EH (cell line): ENCODE data around the gene USP21.
A peak's percentile ranks its signal among the peaks of the same experiment; 100 is the strongest.
"Not testable (repeated sequence)": the region's sequence is repeated elsewhere in the genome, so short reads cannot be mapped to it uniquely, and the experiment has no call there.

ENCODE experiments used
- DNase-seq: peaks from one replicate; pipeline ENCODE4 v3.0.0-alpha.2; 2015; ENCODE audit warnings: low read depth

Gene USP21, protein sequence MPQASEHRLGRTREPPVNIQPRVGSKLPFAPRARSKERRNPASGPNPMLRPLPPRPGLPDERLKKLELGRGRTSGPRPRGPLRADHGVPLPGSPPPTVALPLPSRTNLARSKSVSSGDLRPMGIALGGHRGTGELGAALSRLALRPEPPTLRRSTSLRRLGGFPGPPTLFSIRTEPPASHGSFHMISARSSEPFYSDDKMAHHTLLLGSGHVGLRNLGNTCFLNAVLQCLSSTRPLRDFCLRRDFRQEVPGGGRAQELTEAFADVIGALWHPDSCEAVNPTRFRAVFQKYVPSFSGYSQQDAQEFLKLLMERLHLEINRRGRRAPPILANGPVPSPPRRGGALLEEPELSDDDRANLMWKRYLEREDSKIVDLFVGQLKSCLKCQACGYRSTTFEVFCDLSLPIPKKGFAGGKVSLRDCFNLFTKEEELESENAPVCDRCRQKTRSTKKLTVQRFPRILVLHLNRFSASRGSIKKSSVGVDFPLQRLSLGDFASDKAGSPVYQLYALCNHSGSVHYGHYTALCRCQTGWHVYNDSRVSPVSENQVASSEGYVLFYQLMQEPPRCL

DNA sequence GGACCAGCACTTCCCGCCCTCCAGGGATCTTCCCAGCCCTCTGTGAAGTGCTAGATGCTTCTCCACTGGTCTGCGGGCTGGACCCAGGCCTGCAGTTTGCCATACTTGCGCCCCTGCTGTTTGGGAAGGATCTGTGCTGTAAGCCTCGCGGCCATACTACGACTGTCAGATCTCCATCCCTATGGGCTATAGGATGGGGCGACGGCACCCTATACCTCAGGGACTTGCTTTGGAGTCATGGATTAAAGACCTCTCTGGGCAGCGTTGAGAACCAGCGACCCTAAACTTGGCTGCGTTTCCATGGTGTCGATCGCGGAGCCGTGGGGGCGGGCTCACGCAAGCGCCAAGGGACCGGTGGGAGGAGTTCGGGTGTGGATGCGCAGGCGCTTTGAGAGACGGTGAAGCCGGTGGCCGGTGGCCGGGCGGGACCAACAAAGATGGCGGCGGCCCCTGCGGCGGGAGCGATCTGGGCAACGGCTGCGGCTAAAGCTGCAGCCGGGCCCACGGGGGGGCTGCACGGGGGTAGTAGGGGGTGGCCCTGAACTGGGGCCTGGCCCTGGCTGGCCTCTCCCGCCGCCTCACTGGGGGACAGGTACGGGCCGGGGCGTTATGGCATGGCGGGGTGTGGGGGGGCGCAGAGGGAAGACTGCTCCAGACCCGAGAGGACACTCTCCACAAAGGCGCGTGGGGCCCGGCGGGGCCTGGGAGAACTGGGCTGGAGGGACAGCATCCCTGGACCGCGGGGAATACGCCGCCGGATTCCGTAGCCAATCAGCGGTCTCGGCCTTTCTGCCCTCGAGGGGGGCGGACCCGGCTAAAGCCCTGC is at the start of gene USP21:
Gene USP21 (plus strand): TSS at position 414 of the 826 bp plus-strand sequence. CDS start 1,141 bp downstream, outside the sequence.
- DNase-seq: peak; percentile 90

DNA sequence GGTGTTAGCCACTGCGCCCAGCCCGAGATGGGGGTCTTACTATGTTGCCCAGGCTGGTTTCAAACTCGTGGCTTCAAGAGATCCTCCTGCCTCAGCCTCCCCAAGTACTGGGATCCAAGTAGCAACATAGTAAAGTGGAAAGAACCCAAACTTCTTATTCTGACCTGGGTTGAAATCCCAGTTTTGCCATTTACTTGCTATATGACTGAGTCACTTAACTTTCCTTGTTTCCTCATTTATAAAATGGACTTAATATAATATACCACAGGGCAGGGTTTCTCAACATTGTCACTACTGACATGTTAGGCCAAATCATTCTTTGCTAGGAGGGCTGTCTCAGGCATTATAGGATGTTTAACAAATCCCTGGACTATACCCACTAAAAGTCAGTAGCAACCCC is 48.2 kb upstream of the USP21 start:
- no peak for DNase-seq

DNA sequence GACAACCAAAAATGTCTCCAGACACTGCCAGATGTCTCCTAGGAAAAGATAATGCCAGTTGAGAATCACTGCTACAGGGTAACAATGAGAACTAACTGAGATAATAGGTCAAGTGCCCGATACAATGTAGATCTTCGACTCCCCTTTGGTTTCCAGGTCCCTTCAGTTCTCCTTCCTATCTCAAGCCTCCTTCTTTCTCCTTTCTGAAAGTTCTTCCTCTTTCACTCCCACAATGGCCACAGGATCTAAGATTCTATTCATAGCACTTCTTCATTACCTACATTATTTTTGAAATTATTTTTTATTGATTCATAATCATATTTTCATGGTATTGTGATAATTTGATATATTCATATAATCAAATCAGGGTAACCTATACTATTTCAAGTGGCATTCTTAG is 47.8 kb upstream of the USP21 start:
- no peak for DNase-seq

DNA sequence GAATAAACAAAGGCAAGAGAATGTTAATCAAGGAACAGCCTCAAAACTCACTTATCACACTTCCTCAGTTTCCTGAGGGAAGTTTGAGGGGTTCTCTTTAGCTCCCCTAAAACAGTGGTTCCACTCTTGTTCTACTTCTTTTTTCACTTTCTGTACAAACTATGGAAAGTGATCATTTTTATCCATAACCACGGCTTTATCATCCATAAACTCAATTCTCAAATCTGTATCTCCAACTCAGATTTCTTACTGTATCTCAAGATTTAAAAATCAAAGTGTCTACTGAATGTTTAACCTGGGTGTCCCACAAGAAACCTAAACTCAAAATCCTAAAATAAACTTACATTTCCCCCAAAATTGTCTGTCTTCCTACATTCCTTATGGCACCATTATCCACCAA is 45.4 kb upstream of the USP21 start:
- no peak for DNase-seq

DNA sequence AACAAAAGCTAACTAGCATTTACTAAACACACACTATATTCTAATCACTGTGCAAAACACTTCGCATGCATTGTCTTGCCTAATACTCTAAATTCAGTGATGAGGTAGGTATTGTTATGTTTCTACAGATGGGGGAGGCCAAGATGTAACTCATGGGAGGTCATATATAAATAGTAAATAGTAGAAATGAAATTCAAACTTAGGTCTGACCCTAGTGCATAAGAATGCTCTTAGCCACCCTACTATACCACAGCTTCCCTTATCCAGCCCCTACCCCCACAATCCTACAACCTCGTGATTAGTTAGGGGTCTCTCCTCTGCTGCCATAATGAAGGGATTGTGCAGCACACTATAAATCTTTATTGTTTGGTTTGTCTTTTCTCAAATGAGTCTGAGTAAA is 44.7 kb upstream of the USP21 start:
- no peak for DNase-seq

DNA sequence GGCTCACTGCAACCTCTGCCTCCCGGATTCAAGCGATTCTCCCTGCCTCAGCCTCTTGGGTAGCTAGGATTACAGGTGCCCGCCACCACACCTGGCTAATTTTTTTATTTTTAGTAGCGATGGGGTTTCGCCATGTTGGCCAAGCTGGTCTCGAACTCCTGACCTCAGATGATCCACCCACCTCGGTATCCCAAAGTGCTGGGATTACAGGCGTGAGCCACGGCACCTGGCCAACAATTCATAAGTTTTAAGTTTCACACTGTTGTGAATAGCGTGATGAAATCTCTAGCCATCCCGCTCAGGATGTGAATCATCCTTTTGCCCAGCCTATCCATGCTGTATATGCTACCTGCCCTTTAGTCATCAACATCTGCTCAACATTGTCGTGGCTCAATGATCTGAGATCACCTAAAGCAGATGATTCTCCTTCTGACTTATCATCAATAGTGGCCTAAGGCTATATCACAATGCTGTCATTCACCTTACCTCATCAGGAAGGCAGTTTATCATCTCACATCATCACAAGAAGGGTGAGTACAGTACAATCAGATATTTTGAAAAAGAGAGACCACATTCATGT is 44.1 kb upstream of the USP21 start:
- peak; percentile 74 for DNase-seq

DNA sequence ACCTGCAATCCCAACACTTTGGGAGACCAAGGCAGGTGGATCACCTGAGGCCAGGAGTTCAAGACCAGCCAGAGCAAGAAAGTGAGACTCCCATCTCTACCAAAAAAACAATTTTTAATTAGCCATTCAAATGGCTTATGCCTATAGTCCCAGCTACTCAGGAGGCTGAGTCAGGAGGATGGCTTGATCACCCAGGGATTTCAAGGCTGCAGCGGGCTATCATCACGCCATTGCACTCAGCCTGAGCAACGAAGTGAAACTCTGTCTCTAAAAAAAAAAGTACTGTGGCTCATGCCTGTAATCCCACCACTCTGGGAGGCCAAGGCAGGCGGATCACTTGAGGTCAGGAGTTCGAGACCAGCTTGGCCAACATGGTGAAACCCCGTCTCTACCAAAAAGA is 43.3 kb upstream of the USP21 start:
- DNase-seq: not testable (repeated sequence)

DNA sequence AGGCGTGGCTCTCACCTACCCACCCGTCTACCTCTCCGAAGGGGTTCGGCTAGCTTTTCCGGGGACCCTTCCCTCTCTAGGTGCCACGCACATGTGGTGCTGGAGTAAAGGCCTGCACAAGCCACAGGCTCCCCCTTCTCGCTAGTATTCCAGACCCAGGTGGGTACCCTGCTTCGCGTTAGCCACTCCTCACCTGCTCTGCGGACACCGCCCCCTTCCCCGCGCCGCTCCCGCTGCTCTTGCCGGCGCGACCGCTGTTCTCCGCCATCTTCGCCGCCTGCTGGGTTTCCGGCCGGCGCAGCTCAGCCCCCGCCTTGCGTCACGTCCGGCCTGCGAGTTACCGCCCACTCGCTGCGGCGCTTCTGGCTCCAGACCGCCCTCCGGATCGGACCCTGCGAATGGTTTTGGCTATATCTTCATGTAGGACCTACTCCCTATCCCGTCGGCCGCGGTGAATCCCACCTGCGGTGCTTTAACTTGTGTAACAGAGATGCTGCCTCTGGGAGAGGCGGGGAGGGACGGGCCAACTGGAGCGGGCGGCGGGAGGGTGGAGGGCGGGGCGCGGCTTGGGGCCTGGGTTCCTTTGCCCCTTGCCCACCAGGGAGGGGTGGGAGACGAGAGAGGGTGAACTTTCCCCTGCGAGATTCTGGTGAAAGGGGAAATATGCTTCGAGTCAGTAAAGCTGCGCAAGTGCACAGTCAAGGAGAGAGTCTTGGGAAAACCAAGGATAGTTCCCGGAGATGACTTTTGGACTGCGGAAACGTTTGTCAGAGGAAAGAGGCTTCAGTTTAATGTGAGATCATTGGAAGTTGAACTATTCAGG is 41.3 kb upstream of the USP21 start, which contains the start of the genes NIT1 and PFDN2:
Gene NIT1 (plus strand): TSS at position 347 of the 823 bp plus-strand sequence. CDS start 72 bp downstream, at position 419.
Gene PFDN2 (minus strand): TSS at position 279 of the 823 bp plus-strand sequence. CDS start 11 bp downstream, at position 268.
- DNase-seq: peak; percentile 83

DNA sequence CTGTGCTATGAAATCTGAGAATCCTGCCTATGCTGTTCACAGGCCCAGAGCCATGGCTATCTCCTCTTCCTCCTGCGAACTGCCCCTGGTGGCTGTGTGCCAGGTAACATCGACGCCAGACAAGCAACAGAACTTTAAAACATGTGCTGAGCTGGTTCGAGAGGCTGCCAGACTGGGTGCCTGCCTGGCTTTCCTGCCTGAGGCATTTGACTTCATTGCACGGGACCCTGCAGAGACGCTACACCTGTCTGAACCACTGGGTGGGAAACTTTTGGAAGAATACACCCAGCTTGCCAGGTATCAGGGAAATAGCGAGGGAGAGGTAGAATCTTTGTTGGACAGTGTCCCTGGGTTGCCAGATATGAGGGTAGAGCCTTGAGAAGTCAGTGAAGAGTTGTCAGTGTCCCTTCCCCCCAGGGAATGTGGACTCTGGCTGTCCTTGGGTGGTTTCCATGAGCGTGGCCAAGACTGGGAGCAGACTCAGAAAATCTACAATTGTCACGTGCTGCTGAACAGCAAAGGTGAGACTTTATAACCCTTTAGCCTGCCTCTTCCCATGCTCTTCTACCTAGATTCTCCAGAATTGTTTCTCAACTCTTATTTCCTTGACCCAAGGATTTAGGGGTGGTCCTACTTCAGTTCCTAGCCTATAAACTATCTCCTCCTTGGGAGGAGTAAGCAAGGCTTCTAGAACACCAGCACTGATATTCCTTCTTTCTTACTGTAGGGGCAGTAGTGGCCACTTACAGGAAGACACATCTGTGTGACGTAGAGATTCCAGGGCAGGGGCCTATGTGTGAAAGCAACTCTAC is 40.0 kb upstream of the USP21 start:
- peak; percentile 66 for DNase-seq

DNA sequence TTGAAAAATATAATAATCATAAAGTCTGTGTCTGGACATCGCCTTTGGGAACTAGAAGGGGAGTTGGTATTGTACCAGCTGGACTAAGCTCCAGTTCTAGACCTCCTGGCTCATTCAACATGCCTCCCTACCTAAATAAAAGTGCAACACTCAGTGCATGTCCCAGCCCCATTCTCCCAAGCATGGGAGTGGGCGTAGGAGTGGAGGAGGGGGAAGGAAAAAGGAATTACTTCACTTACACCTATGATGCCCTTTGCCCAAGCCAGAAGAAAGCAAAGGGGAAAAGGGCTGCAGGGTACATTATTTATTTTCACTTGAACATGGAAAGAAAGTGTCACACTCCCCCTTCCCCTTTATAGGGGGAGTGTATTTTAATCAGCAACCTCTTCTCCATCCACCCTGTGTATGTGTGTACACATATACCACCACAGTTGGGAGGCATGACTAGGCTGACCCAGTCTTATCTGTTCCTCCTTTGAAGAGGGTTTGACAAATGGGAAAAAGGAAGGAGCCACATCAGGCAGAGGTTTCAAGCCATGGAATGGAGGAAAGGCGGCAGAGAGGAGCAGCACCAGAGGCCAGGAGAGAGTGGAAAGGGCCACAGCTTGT is 38.2 kb upstream of the USP21 start:
- DNase-seq: no peak

DNA sequence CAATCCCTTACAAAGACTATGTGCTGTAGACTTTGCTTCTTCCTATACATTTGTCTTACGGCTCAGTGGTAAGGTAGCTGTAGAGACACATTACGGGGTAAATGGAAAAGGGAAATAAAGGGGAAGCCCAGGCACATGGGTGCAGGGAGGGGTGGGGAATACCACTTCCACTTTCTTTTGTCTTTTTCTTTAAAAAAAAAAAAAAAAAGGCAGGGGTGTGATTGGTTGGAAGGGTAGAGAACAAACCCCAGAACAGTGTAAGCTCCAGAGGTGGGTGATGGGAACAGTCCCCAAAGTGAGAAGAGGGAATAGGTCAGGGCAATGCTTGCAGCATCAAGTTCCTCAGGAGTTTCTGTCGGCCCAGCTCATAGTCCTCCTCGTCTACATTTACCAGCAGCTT is 37.5 kb upstream of the USP21 start:
- no peak for DNase-seq

DNA sequence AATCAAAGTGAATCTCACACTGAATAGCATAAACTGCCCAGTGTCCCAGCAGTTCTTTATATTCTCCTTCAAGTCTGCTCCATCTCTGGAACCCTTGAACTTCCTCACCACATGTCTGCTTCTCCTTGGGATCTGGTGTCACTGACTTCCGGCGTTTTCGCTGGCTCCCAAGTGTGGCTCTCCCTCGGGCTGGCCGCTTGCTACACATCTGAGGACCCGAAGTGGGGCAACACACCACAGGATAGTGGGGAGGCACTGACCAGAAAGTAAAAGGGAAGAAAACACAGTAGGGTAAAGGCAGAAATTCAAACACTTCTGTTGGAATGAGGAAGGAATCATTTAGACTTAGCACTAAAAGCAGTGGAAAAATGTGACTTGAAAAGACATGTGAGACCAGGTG is 36.3 kb upstream of the USP21 start:
- DNase-seq: no peak

DNA sequence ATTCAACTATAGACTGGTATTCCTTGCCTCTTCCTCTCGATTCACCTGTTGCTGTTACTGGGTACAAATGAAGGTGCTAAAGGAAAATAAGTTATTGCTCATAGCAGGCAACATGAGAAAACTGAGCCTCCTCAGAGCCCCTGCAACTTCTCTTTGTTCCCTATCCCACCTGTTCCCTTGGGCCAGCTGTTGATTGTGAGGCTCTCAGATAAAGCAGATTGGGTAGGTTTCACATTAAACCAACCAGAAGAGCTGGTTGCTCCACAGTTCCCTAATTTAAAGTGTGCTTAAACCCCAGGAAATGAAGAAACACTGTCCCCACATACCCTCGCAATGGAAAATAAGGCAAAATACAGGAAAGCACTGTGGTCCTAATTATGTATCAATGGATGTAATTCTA is 31.7 kb upstream of the USP21 start:
- no peak for DNase-seq

DNA sequence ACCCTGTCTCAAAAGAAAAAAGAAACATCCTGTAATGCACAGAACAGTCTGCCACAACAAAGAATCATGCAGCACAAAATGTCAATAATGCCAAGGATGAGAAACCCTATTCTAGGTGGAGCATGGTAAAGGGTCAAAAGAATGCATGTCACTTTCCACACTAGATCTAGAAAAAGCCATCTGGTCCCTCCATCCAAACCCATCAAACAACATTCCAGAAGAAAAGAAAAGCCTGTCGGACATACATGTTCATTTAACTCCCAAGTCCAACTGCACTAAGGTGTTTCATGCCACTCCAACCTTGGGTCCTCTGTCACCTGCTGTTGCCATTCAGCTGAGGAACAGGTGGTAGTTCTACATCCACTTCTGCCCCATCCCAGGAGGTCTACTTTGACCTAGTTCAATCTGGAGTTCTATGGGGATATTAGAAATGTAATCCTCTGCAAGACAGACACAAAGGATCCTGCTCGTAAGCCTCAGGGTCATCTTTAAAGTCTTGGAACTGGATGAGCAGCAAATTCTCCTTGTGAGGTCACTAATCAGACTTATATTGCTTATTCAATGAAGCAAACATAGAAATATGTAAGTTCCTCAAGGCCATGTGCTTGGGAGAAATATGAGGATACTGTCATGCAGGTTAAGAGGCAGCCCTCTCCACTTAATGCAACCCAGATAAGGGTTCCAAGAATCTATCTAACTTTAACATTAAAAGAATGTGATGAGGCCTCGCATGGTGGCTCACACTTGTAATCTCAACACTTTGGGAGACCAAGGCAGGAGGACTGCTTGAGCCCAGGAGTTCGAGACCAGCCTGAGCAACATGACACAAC is 30.5 kb upstream of the USP21 start:
- DNase-seq: no peak

DNA sequence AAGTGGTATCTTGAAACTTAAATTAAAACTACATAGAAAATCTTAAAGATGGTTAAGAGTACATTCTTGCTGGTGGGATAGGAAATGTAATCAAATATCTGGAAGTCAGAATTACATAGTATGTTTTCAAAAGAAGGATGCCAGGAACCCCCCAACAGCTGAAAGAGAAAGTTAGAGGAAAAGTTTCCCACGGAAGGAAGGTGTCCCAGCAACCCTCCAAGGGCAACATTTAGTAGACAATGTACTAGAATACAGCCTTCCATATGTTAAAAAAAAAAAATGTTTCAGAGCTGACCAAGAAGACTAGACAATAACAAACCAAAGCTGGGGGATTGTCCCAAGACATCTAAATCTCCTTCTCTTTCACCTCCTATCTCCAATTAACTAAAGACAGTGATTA is 29.0 kb upstream of the USP21 start:
- DNase-seq: no peak

DNA sequence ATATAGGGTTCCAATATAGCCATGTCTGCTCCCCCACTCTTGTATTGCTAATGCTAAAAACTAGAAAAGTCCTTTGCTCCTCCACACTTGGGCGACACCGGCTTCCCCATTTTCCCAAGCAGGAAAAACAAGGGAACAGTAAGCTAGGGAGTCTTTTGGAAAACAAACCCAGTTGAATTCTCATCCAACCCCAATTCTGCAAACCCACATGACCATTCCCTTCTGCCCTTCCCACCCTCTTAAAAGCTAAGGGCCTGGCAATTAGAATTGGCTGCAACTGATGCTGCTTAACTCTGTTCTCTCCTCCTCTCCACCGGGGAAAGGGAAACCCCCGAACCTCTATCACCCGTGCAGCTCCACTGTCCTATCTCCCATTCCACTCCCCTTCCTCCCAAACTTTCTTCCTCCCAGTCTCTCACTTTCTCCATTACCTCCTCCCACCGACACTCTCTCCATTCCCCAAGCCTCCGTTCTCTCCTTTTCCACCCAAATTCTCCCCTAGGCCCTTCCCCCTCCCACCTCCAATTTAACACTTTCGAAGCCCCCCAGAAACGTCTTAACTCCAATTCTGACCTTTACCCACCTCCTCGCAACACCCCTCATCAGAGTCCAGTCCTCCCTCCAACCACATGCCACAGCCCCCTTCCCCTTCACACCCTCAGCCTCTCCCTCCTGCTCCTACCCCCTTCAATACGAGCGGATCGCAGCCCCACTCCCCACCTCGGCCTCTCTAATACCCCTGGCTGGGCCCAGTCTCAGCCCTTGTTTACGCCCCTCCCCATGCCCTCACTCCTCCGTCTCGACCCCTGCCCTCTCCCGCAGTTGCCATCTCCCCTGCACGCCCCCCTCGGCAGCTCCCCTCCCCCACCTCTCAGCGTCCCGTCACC is 27.5 kb upstream of the USP21 start:
- DNase-seq: peak; percentile 39

DNA sequence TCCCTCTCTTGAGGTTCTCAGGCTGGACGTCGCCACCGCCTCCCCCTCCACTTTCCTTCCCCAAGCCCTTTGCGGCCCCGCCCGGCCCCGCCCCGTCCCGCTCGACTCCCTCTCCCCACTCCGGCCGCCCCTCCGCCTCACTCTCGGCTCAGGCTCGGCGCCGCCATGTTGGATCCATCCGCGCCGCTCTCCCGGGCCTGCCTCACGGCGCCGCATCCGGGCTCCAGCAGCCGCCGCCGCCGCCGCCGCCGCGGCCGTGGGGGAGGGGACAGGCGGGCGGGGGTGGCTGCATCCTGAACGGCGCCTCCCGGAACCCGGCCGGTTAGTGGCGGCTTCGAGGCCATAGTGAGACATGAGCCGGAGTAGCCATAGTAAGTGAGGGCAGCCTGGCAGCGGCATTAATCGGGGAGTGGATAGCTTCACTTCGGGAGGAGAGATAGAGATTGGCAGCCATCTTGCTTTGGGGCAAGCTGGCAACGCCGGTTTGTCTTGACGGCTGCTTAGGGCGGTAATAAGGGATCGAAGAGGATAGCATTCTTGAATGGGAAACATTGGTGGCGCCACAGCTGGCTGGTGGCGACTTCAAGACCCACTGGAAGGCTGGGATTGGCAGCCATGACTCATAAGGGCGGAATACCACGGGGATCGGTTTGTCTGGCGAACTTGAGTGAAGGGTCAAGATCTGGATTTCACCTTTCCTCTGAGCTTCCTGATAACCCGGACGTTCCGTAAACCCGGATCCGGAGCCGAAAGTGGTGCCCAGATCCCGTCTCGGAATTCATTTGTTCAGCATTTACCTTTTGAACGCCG is 26.7 kb upstream of the USP21 start, which contains the start of gene DEDD:
Gene DEDD (minus strand): TSS at position 258 of the 810 bp plus-strand sequence. CDS start 8,205 bp downstream, outside the sequence.
- DNase-seq: peak; percentile 98
